Peyer's patch (tissue), 4 donors: ENCODE results near the gene PRSS50.

Experiments used
- CTCF ChIP-seq, 6 experiments: fragments of 450-650 bp in 4 of 6; fragments of 200-600 bp in 2 of 6; sonication (generic) in 1 of 6; IDR thresholded peaks; one replicate each; pipeline ENCODE4 v1.5.1; 2017 to 2019; ENCODE audit warnings: antibody characterized with exemption in 6 of 6, mild to moderate bottlenecking in 3 of 6, moderate library complexity in 1 of 6
- POLR2A ChIP-seq, 2 donors: fragments of 450-650 bp; IDR thresholded peaks; one replicate each; pipeline ENCODE4 v1.5.1; 2017; ENCODE audit warnings: antibody characterized with exemption in 2 of 2, mild to moderate bottlenecking in 2 of 2, moderate library complexity in 2 of 2

- TF ChIP-seq CTCF (IDR thresholded peaks at IDR 0.05), result no peak
- TF ChIP-seq POLR2A (IDR thresholded peaks at IDR 0.05), result no peak
Measured at GRCh38 chr3:46675426-46675825, 42.2 kb downstream of the PRSS50 start.
